ENCODE measurements around the gene ACY1.

DNA sequence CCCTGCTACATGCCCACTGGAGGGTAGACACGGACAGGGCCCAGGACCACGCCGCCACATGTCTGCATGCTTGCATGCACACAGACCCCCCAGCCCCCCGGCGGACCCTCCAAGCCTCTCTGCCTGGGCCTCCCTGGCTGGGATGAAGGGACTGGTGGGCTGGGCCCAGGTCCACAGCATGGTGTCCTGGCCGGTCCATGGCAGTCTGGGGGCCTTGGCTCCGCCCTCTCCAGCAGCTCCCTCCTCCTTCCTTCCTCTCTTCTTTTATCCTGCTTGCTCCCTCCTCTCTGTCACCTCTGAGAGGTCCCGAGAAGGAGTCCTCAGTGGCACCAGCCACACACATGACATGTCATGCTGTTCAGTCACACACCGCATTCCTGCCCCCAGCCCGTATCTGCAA, 48.6 kb downstream of the ACY1 start:
- TF ChIP-seq, protein P1, sequence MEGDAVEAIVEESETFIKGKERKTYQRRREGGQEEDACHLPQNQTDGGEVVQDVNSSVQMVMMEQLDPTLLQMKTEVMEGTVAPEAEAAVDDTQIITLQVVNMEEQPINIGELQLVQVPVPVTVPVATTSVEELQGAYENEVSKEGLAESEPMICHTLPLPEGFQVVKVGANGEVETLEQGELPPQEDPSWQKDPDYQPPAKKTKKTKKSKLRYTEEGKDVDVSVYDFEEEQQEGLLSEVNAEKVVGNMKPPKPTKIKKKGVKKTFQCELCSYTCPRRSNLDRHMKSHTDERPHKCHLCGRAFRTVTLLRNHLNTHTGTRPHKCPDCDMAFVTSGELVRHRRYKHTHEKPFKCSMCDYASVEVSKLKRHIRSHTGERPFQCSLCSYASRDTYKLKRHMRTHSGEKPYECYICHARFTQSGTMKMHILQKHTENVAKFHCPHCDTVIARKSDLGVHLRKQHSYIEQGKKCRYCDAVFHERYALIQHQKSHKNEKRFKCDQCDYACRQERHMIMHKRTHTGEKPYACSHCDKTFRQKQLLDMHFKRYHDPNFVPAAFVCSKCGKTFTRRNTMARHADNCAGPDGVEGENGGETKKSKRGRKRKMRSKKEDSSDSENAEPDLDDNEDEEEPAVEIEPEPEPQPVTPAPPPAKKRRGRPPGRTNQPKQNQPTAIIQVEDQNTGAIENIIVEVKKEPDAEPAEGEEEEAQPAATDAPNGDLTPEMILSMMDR (conservative IDR thresholded peaks at IDR 0.05; ENCODE audit: low read length): no peak
- TF ChIP-seq EZH2phosphoT487 (IDR thresholded peaks at IDR 0.05; ENCODE audit: borderline replicate concordance, low read depth, low read length): no peak

Measured in OCI-LY7 (cell line).